GM12892 (cell line): ENCODE results near the gene CEP131.

ENCODE experiments used
- POLR2A ChIP-seq: IDR thresholded peaks from 2 replicates; pipeline ENCODE4 v1.6.1; 2011; ENCODE audit warnings: low read depth, low read length, control low read depth
- POLR2AphosphoS5 ChIP-seq: IDR thresholded peaks from 2 replicates; pipeline ENCODE4 v1.6.1; 2011; ENCODE audit warnings: low read depth, low read length, control low read depth

GRCh38 chr17:81147701-81148100, 75.1 kb downstream of the CEP131 start:
- TF ChIP-seq POLR2A = no peak
- no peak for TF ChIP-seq POLR2AphosphoS5
